Ovary (tissue), 3 donors: ENCODE results near the gene KCNH5.

ENCODE experiments used
- CTCF ChIP-seq, 3 donors: fragments of 450-650 bp in 2 of 3; fragments of 200-600 bp in 1 of 3; IDR thresholded peaks; one replicate each; pipeline versions ENCODE4 v1.5.1 to v1.8.0; 2016 to 2022; ENCODE audit warnings: antibody characterized with exemption in 3 of 3, mild to moderate bottlenecking in 1 of 3
- EP300 ChIP-seq: sonication (generic); formaldehyde crosslinking; IDR thresholded peaks from one replicate; pipeline ENCODE4 v1.6.1; 2017; ENCODE audit warnings: antibody characterized with exemption
- donor health status: DM: no; HTN: no; CAD: no.

- TF ChIP-seq CTCF (IDR thresholded peaks at IDR 0.05) (no peak), EP300 (no peak)
Measured at GRCh38 chr14:63030113-63030512, 15.1 kb downstream of the KCNH5 start.
